Globus pallidus (tissue), 1 donor: ENCODE measurements around the gene NACC1.

Experiments used
- DNase-seq: peaks from one replicate; pipeline ENCODE4 v3.0.0-alpha.2; 2015; ENCODE audit warnings: low spot score

The NACC1 gene

DNA sequence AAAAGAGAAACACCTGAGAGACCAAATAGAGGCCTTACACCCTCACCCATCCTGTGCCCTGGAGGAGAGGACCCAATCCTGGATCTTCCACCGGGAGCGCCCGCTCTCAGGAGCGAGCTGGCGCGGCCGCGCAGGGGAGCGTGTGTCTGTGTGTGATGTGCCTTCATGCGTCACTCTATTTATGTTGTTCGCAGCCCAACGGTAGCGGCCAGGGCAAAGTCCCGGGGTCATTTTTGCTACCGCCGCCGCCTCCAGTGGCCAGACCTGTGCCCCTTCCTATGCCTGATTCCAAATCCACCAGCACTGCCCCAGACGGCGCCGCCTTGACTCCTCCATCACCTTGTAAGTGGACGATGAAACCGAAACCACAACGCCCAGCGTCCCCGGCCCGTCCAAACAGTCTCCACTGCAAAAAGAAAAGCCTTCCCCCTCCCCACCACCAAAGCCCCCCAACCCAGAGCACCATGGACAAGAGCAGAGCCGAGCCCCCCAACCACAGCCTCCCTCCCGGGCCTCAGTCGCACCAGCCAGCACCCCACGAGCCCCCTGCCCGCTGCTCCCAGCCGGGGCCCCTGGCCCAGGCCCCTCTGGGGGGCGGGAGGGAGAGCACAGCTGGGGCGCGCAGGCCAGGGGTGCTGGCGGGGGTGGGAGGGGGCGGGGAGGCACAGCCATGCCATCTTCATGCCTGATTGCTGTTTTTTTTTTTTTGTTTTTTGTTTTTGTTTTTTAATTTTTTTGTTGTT, 30.1 kb upstream of the NACC1 start:
- DNase-seq: no peak

DNA sequence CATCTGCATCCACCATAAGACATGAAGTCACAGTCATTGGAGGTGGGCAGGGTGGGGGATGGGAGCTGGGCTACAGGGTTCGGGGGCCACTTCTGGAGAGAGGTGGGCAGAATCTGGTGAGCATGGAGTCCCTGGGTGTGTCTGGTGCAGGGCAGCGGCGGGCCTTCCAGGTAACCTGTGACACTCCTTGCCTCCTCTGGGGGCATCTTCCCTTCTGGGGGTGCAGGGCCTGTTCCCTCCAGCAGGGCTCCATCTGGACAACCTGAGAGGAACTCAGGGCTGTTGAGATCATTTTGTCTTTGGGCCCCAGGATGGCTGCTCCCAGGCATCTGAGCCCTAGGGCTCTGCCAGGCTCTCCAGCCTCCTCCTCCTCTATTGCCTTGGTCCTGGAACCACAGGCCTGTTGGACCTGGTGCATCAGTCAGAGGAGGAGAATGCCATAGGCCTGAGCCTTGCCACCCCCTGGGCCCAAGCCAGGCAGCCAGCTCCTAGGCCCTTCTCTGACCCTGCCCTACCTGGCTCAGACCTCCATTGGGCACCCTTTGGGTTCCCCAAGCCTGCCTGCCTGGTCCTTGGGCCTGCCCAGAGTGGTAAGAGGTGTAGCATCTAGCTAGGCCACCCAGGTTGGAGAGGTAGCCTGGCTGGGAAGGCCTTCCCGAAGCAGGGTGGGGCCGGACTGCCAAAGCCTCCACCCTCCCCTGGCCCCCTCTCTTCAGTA, 28.8 kb upstream of the NACC1 start:
- DNase-seq: no peak

DNA sequence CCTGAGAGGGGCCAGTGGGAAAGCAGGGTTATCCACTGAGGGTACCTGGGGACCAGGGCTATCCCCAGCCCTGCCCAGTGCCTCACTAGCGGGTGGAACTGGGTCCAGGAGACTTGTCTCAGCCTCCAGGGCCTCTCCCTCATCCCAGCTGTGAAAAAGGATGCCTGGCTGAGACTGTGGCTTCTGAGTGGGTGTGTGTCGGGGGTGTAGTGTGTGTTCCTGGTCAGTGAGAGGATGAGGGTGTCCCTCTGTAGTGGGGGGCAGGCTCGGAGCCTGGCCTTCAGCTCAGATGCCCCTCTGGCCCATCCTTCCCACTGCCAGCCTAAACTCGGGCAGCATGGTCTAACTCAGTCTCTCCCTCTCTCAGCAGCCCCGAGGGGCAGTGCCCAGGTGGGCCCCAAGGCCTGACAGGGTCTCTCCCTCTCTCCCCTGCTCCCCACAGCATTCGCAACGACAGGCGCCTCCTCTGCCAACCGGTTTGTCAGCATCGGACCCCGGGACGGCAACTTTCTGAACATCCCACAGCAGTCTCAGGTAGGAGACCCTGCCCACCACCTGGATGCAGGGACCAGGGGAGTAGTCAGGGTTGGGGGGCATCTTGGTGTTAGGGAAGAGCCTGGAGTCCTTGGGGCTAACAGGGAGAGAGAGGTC, 28.1 kb upstream of the NACC1 start:
- no peak for DNase-seq

DNA sequence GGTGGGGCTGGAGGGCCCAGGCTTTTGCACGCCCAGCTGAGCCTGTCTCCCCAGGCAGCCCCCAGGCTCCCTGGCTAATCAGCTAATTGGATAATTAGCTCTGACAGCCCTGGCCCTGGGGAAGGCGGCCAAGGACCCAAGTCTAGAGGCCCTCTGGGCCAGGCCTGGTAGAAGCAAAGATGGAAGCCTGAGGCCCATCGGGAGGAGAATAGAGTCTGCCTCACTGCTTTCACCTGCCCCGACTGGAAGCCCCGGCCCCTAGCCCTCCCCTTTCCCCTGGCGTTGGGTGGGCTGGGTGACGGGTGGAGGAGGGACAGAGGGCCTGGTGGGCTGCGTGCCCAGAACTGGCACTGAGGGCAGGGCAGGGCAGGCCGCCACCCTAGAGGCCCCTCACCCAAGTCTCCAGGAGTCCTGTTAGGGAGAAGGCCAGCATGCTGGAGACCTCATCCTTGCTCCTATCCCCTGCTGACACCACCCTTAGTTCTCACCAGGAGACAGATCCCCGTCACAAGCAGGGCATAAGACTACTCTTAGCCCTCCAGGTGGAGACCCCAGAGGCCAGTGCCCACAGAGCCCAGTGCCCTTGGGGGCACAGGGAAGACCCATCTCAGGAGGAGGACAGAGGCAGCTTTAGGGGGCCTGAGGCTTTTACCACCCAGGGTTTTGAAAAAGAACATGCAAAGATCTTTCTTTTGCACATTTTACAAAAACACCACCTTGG, 27.4 kb upstream of the NACC1 start:
- DNase-seq: no peak

DNA sequence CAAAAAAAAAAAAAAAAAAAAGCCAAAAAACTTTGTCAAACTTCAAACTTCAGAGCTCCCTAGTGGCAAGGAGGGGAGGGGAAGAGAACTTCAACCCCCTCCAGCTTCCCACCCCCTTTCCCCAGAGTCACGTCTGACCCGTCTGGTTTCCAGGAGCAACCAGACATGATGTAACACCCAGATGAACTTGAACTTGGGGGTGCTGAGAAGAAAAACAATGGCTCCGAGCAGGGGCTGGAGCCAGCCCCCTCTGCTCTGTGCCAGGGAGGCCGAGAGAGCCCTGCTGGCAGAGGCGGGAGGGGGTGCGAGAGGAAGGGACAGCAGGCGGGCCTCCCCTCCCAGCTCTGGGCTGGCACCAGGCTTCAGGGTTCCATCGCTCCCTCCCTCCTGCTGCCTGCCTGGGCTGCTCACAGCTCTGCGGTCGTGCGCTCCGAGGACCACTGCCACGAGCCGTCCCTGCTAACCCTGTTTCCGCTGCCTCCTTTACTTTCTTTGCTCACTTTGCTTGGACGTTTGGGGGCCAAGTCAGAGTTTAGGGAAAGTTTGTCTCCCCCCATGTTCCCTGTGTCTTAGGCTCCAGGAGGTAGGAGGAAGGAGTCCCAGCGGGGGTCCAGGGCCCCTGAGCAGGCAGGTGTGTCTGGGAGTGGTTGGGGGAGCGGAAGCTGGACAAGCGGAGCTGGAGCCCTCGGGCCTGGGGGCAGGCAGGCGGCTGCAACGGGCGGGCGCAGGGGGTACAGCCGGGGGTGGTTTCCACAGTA, 26.5 kb upstream of the NACC1 start:
- peak; percentile 95 for DNase-seq

DNA sequence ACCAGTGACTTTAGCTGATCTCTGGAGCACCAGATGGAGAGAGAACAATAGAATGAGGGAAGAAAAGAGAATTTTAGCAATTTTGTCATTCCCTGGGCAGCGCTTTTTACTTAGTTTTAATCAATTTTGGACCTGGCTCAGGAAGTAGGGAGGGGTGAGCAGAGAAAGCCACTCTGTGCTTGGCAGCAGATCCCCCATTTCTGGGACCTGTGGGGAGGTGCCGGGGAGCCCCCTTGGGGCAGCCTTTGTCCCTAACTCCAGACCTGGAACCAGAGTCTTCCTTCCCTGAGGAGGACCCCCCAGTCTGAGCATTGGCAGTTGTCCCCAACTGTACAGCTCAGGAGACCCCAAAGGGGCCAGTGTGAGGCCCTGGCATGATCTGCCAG, 25.9 kb upstream of the NACC1 start:
- DNase-seq: no peak

DNA sequence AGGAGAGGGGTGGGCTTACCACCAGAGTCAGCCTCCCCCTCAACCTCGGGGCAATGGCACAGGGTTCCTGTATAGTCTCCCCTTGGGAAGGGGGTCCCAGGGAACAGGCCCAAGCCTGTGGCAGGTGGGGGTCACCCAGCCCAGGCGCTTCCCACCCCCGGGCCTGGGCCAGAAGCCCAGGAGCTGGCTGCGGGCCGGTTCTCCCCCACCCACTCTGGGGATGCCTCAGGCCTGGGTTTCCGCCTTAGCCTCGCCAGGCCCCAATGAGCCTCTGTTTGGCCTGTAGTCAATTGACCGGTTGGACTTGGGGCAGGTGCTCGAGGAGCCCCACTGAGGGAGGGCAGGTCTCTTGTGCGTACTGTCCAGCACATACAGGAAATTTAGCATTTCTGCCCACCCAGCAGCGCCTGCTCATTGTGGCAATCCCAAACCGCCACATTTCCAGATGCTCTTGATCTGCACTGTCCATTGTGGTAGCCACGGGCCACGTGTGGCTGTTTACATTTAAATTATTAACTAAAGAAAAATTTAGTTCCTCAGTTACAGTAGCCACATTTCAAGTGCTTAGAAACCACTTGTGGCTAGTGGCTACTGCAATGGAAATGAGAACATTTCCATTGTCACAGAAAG, 25.3 kb upstream of the NACC1 start:
- no peak for DNase-seq

DNA sequence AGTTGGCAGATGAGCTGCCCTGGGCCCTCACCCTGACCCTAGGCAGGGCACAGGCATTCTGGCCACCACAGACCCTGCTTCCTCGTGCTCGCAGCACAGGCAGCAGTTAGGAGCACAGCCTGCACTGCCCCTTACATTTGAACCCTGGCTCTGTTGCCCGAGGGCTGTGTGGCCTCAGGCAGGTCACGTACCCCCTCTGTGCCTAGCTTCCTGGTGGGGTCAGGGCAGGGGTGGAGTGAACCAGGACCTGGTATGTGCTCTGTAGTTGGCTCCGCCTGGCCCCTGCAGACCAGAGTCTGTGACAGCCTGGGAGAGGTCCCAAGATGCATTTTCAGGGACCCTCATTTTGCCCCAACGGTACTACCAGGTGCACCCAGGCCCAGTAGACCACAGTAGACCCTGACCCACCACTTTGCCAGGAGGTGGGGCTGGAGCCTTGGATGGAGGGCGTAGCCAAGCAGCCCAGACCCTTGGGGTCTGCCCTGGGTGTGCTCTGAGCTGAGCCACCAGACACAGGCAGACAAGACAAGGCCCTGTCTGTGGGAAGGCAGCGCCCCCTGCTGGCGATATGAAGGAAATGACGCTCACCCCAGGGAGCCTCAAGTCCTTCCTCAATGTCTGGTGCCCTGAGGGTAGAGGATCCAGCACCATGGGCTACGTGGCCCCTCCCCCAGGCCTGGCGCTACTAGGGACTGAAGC, 24.5 kb upstream of the NACC1 start:
- peak; percentile 90 for DNase-seq

DNA sequence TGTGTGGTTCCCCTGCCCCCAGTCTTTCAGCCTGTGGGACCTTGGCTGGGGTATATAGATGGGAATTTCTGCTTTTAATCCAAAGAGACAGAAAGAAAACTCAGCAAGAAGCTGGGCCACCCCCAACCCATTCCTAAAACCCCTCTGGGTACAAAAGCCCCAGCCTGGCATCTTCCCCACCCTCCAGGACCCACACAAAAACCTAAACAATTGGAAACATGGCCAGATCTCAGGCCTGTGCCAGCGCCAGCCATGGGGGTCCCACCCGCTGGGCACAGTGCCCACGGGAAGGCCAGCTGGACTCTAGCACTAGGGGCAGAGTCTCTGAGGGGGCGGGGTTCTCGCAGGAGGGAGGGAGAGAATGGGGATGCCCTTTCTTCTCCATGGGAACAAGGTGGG, 24.0 kb upstream of the NACC1 start:
- DNase-seq: no peak

DNA sequence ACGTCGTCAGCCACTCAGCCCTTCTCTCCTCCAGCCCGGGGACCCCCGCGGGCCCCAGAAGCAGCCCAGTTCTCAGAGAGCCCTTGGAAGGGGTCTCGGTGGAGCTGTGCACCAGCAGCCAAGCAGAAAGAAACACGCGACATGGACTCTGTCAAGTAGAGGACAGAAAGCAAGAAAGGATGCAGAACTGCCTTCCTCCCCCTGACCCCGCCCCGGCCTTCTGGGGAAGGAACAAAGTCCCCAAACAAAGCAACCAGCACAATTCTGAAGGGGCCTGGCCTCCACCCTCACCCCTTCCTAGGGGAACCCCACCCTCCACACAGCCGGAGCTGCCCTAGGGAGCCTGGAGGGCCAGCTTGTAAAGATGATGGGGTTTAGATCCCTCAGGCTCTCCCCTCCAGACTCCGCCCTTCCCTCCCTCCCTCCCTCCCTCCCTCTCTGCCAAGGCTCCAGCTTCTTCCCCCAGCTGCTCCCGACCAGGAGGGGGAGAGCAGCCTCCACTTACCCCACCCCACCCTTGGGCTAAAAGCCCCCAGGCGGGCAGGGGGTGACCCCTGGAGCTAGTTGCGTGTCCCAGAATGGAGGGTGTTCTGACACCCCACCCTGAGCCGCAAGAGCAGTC, 23.2 kb upstream of the NACC1 start:
- no peak for DNase-seq

DNA sequence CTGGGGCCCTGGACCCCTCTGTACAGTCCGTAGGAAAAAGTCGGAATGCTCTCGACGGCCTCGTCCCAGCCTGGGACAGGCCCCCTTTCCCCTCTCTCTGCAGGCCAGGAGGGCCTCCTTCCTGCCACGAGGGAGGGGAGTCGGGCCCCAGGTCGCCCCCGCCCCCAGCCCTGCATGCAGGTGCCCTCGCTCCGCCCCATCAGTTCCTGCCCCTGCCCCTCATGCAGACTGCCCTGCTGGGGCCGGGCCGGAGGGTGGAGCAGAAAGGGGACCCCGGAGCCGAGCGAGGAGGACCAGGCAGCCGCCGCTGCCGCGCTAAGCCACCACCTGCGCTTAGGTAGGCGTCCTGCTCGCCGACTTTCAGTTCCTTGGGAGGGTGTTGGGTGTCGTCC, 22.7 kb upstream of the NACC1 start:
- no peak for DNase-seq

DNA sequence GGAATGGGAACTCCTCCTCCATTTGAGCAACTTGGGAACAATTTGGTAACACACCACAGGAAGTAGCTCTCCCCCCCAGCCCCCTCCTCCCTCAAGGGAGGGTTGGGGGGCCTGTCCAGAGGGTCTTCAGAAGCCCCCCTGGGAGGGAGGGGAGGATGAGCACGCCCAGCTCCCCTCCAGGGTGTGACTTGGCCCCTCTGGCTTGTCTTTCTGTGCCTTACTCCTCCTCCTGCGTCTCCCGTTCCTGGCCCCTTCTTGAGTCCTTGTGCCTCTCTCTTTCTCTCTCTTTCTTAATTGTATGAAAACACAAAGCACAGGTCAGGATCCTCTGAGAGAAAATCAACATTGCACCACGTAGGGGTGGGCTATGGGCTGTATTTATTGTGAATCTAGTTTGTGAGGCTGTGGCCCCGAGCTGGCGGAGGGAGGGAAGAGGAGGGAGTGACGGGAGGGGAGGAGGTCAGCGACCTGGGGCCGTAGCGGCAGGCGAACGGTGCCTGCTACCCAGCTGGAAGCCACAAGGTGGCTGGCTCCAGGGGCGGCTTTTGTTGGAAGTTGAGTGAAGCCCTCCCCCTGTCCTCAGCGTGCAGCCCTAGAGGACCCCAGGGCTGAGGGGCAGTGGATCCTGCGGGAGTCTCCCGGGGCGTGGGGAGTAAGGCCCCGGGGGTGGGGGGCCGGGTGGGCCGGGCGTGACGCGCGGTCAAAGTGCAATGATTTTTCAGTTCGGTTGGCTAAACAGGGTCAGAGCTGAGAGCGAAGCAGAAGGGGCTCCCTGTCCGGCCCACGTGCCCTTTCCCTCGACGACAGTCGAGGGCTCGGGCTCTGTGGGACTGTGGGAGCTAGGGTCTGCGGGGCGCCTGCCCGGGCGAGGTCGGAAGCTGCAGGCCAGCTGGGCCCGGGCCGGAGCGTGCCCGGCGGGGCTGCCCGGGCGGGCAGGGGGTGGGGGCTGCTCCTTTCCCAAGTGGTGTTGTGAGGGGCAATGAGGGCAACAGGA, 21.8 kb upstream of the NACC1 start:
- no peak for DNase-seq

DNA sequence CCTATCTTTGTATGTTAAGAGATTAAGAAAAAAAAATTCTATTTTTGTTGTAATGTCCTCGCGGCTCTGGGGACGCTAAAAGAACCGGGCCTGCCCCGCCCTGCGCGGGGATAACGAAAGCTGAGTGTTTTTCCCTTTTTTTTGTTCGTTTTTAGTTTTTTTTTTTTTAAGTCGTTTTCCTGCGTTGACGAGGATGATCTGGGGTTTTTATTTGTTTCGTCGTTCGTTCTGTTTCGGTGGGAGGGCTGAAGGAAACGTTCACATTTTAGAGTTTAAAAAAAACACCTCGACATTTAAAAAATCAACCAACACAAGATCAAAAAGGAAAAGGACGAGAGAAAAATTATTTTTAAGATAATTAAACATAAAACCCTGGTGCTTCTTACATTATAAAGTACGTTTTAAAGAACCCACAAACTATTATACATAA, 21.0 kb upstream of the NACC1 start:
- no peak for DNase-seq

DNA sequence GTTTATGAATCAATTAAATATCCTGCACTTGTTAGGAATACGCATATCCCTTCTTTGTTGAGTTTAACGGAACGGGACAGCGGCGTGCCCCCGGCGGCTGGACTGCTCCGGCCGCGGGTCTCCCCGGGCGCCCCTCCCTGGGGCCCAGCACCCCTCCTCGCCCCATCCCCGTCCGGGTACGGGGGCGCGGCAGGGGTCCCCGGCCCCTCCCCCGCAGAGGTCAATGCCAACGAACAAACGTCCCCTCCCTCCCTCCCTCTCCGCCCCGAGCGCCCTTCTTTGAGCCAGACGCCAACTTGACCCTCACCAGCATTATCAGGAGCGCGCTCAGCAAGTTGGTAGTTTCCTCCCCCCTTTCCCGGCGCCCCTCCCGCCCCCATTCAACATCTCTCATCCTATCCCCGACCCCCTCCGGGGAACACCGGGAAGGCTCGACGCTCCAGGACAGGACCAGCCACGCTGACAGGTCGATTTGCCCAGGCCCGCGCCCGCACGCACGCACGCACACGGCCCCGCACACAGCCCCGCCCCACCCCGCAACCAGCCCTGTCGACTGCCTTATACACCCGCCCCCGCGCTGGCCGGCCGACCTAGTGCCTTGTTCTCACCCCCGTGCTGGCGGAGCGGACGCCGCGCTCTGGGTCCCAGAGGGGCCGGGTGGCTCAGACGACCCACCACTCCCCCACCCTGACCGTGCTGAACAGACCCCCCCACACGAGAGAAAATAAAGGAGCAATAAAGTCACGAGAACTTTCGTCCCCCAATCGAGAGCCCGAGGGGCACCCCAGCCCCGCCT, 20.4 kb upstream of the NACC1 start:
- DNase-seq: no peak

DNA sequence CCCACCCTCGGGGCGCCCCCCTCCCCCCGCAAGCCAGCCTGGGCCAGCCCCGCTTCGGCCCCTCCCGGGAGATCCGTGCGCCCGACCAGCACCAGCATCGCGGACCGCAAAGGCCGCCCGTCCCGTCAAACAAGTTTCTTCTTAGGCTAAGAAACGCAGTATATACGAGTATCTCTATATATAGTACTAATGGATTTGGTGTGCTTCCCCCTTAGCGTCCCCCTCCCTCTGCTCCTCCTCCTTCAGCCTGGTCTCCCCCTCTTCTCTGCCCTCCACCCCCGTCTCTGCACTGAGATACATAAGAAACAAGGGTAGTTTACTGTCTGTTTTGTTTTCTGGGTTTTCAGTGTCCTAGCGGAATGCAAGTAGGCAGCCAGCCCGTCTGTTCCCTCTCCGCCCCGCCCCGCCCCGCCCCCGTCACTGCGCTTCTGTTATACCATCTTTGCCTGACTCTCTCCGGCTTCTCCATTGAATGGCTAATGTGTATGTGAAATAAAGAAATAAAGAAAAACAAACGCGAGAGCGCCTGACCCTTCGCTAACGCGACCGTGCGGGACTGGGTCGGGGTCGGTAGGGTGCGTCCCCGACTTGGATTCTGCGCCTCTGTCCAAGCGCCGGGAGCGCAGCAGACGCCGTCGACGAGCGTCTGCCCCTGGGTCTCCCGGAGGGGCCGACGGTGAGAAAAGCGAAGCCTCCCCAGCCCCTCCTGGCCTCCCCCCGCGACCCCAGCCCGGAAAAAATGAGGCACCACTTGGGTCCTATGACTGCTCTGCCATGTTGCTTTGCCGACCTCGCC, 19.6 kb upstream of the NACC1 start:
- no peak for DNase-seq

DNA sequence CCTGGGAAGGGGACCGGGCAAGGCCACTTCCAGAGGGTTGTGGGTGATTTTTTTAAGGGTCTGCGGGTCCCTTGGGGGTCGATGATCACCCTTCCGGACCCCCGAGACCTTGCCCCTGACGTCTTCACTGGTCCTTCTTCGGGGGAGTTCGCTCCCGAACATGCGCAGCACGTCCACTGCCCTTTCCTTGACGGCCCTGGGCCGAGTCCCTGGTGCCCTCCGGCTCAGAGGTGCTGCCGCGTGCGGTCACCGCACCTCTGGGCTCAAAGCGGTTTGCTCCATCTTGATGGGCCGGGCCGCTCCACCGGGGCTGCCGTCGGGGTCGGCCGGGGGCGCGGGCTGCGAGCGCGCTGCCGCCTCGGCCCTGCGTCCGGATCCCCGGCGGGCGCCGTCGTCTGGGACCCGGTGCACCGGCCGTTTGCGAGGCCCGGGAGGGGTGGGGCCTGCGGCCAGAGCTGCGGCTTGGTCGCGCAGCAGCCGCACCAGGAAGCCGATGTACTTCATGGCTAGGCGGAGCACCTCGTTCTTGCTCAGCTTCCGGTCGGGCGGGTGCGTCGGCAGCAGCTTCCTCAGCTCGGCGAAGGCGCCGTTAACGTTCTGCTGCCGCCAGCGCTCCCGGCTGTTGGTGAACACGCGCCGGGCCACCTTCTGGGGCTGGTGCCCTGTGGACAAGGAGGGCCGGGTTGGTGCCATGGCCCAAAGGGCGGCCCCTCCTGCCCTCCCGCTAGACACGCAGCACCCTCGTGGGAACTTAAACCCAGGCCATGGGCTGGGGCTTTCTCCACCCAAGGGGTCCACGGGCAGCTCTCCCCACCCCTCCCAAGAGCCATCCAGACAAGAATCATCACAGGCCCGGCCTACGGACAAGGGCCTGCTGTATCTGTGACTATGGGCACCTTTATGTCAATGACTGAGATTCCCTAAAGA, 18.7 kb upstream of the NACC1 start:
- no peak for DNase-seq
